RWPE2 (cell line): ENCODE results near the gene NLK.

Experiments used
- ATAC-seq: fragments of 200-7000 bp; cut with Tn5 transposase; 3 replicates; pipeline ENCODE4 v1.9.1; 2021; ENCODE audit warnings: low read depth
- DNase-seq: peaks from one replicate; pipeline ENCODE4 v3.0.0-alpha.2; 2020; ENCODE audit warnings: low spot score
- H3K27ac ChIP-seq: fragments of 450-650 bp; 2 replicates; pipeline ENCODE4 v1.5.1; 2017; ENCODE audit warnings: mild to moderate bottlenecking; ENCODE audit not compliant: poor library complexity, severe bottlenecking
- H3K27me3 ChIP-seq: fragments of 250-450 bp; sonication (Bioruptor Pico); 2 replicates; pipeline ENCODE4 v1.5.1; 2021; ENCODE audit warnings: mild to moderate bottlenecking, moderate library complexity; ENCODE audit not compliant: insufficient read depth, poor library complexity, severe bottlenecking
- H3K36me3 ChIP-seq: fragments of 250-450 bp; sonication (Bioruptor Pico); 2 replicates; pipeline ENCODE4 v1.5.1; 2020; ENCODE audit warnings: low read depth, mild to moderate bottlenecking, moderate library complexity
- H3K4me1 ChIP-seq: fragments of 250-450 bp; sonication (Bioruptor Pico); 2 replicates; pipeline ENCODE4 v1.5.1; 2021; ENCODE audit warnings: mild to moderate bottlenecking, moderate library complexity; ENCODE audit not compliant: insufficient read depth, poor library complexity, severe bottlenecking
- H3K4me3 ChIP-seq: fragments of 250-450 bp; sonication (Bioruptor Pico); 2 replicates; pipeline ENCODE4 v1.5.1; 2021; ENCODE audit warnings: mild to moderate bottlenecking, moderate library complexity; ENCODE audit not compliant: severe bottlenecking
- H3K9me3 ChIP-seq: fragments of 250-450 bp; sonication (Bioruptor Pico); 2 replicates; pipeline ENCODE4 v1.5.1; 2021; ENCODE audit warnings: mild to moderate bottlenecking, moderate library complexity; ENCODE audit not compliant: severe bottlenecking
- CTCF ChIP-seq: fragments of 450-650 bp; IDR thresholded peaks from one replicate; pipeline ENCODE4 v1.5.1; 2017; ENCODE audit warnings: mild to moderate bottlenecking, moderate library complexity; ENCODE audit not compliant: poor library complexity, severe bottlenecking

Gene NLK

DNA sequence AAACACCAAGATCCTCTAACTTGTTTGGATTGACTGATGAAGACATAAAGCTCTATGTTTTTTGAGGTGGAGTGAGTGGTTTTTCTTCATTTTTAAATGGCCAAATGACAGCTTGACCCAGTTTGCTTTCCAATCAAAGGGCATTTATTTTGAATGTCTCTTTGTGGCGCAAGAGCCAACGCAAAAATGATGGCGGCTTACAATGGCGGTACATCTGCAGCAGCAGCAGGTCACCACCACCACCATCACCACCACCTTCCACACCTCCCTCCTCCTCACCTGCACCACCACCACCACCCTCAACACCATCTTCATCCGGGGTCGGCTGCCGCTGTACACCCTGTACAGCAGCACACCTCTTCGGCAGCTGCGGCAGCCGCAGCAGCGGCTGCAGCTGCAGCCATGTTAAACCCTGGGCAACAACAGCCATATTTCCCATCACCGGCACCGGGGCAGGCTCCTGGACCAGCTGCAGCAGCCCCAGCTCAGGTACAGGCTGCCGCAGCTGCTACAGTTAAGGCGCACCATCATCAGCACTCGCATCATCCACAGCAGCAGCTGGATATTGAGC lies 329 bp downstream of the NLK start:
- peak overlapping the region; percentile 77 for H3K4me3 ChIP-seq
- H3K9me3 ChIP-seq: no peaks in the 10 kb centered on the region
- no peak for DNase-seq
- ATAC-seq: no peak
- TF ChIP-seq CTCF: no peak
- H3K27me3 ChIP-seq: no peaks in the 10 kb centered on the region
- peaks cover 50% of the 10 kb centered on the region for H3K4me1 ChIP-seq
- H3K27ac ChIP-seq: peak overlapping the region; percentile 79
- peaks cover 28% of the 10 kb centered on the region for H3K36me3 ChIP-seq

- Histone ChIP-seq H3K9me3 (no peaks in the 10 kb centered on the region), H3K27me3 (no peaks in the 10 kb centered on the region), H3K36me3 (peaks cover 31% of the 10 kb centered on the region), H3K27ac (no peak overlapping the region), H3K4me1 (peaks cover 50% of the 10 kb centered on the region), H3K4me3 (peak overlapping the region; percentile 3)
- DNase-seq: no peak
- ATAC-seq: no peak
- no peak for TF ChIP-seq CTCF
Measured at GRCh38 chr17:28043296-28043695, 819 bp downstream of the NLK start.

DNA sequence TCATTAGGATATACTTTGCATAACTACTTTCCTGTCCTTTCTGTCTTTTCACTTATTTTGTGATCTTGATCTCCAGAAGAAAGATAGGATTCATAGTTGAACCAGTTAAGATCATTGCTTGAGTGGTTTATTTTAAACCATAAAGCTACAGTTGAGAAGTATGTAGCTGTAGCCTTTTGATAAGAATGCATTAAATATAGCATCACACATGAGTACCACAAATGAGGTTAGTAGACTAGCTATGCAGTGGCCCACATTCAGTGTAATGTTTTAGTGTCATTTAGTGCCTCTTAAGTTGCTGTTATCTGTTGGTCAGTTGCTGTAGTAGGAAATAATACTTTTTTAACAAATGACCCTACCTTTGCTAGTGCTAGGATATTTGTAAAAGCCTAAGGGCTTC lies 1.3 kb downstream of the NLK start:
- peaks cover 45% of the 10 kb centered on the region for H3K4me1 ChIP-seq
- no peak for TF ChIP-seq CTCF
- H3K4me3 ChIP-seq: peak overlapping the region; percentile 3

DNA sequence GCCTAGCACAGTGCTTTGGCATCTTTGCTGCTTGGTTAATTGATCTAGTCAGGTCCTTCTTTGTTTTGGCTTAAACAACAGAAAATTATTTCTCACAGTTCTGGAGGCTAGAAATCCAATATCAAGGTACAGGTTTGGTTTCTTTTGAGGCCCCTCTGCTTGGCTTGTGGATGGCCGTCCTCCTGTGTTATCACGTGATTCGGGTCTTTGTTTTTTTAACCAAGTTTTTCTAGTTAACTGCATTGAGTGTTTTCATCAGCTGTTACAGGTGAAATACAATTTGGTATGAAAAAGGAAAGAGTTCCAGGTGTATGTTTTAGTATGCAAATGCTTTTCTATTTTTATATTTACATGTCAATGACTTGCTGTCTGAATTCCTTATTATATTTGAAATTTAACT lies 2.8 kb downstream of the NLK start:
- H3K4me3 ChIP-seq: no peak overlapping the region
- DNase-seq (no peak), ATAC-seq (no peak)
- H3K9me3 ChIP-seq: no peaks in the 10 kb centered on the region
- no peaks in the 10 kb centered on the region for H3K27me3 ChIP-seq
- no peak for TF ChIP-seq CTCF
- H3K36me3 ChIP-seq: peaks cover 42% of the 10 kb centered on the region
- peaks cover 41% of the 10 kb centered on the region for H3K4me1 ChIP-seq
- H3K27ac ChIP-seq: no peak overlapping the region

More for the DNA sequence above, 1.3 kb downstream of the NLK start:
- no peaks in the 10 kb centered on the region for H3K9me3 ChIP-seq
- H3K27me3 ChIP-seq: no peaks in the 10 kb centered on the region
- no peak overlapping the region for H3K27ac ChIP-seq
- no peak for ATAC-seq
- DNase-seq: no peak
- H3K36me3 ChIP-seq: peaks cover 35% of the 10 kb centered on the region

- DNase-seq (no peak), ATAC-seq (no peak)
- Histone ChIP-seq H3K27me3 (no peaks in the 10 kb centered on the region), H3K4me3 (no peak overlapping the region), H3K4me1 (peaks cover 36% of the 10 kb centered on the region), H3K27ac (no peak overlapping the region), H3K9me3 (no peaks in the 10 kb centered on the region), H3K36me3 (peaks cover 42% of the 10 kb centered on the region)
- no peak for TF ChIP-seq CTCF
Measured at GRCh38 chr17:28046034-28046825, 3.8 kb downstream of the NLK start.
